Glutamatergic neuron (in vitro differentiated cells): ENCODE data around the gene NECTIN4. TPM values are rescaled to one million over a fixed set of nuclear protein-coding genes. Genes with fewer than 3 reads are reported as not detected.

Source experiments
- DNase-seq: peaks from one replicate; pipeline ENCODE4 v3.0.0; 2022
- H3K27ac Mint-ChIP-seq: one replicate; pipeline ENCODE4 v1.8.0; 2020; ENCODE audit warnings: mild to moderate bottlenecking, mixed read lengths, inconsistent platforms; ENCODE audit not compliant: unreplicated experiment
- H3K27me3 Mint-ChIP-seq: one replicate; pipeline ENCODE4 v1.8.0; 2020; ENCODE audit warnings: mild to moderate bottlenecking, moderate library complexity, mixed read lengths, inconsistent platforms; ENCODE audit not compliant: unreplicated experiment
- H3K36me3 Mint-ChIP-seq: one replicate; pipeline ENCODE4 v1.8.0; 2020; ENCODE audit warnings: mild to moderate bottlenecking, mixed read lengths, inconsistent platforms; ENCODE audit not compliant: unreplicated experiment
- H3K4me1 Mint-ChIP-seq: one replicate; pipeline ENCODE4 v1.8.0; 2020; ENCODE audit warnings: mild to moderate bottlenecking, low read depth, mixed read lengths, inconsistent platforms; ENCODE audit not compliant: unreplicated experiment
- H3K4me3 Mint-ChIP-seq: one replicate; pipeline ENCODE4 v1.8.0; 2020; ENCODE audit warnings: mild to moderate bottlenecking, mixed read lengths, inconsistent platforms; ENCODE audit not compliant: unreplicated experiment
- H3K9me3 Mint-ChIP-seq: one replicate; pipeline ENCODE4 v1.8.0; 2020; ENCODE audit warnings: mild to moderate bottlenecking, moderate library complexity, mixed read lengths, inconsistent platforms; ENCODE audit not compliant: unreplicated experiment
- total RNA-seq: library from RNA; stranded (reverse); fragmentation: NEBNext Ultra II Directional; extraction: Animal tissue kit (Norgen Biotek cat#: 25700); gene quantifications from one replicate; pipeline ENCODE4 v1.2.1, GENCODE V29; 2021; ENCODE audit not compliant: unreplicated experiment
- TF ChIP-seq, protein P1 (sequence below): fragments of 200-600 bp; sonication (generic); IDR thresholded peaks from one replicate; pipeline ENCODE4 v1.5.0; 2021; ENCODE audit not compliant: partially characterized antibody, unreplicated experiment

Gene NECTIN4
- total RNA-seq, 1 donor from 2014 or later = 0.39 TPM

- TF ChIP-seq, protein P1, sequence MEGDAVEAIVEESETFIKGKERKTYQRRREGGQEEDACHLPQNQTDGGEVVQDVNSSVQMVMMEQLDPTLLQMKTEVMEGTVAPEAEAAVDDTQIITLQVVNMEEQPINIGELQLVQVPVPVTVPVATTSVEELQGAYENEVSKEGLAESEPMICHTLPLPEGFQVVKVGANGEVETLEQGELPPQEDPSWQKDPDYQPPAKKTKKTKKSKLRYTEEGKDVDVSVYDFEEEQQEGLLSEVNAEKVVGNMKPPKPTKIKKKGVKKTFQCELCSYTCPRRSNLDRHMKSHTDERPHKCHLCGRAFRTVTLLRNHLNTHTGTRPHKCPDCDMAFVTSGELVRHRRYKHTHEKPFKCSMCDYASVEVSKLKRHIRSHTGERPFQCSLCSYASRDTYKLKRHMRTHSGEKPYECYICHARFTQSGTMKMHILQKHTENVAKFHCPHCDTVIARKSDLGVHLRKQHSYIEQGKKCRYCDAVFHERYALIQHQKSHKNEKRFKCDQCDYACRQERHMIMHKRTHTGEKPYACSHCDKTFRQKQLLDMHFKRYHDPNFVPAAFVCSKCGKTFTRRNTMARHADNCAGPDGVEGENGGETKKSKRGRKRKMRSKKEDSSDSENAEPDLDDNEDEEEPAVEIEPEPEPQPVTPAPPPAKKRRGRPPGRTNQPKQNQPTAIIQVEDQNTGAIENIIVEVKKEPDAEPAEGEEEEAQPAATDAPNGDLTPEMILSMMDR = no peak
- Mint-ChIP-seq H3K36me3 (peaks cover 5% of the 10 kb centered on the region), H3K4me1 (peaks cover 14% of the 10 kb centered on the region), H3K9me3 (peaks cover 16% of the 10 kb centered on the region), H3K4me3 (no peak overlapping the region), H3K27ac (no peak overlapping the region), H3K27me3 (peaks cover 24% of the 10 kb centered on the region)
- DNase-seq = no peak
Measured at GRCh38 chr1:161079436-161080110, 9.8 kb downstream of the NECTIN4 start.

- H3K4me3 Mint-ChIP-seq = no peak overlapping the region
- DNase-seq = no peak
- H3K36me3 Mint-ChIP-seq = peaks cover 5% of the 10 kb centered on the region
- H3K4me1 Mint-ChIP-seq = peaks cover 14% of the 10 kb centered on the region
- H3K27ac Mint-ChIP-seq = no peak overlapping the region
- TF ChIP-seq, protein P1 = no peak
- peaks cover 18% of the 10 kb centered on the region for H3K9me3 Mint-ChIP-seq
- peaks cover 18% of the 10 kb centered on the region for H3K27me3 Mint-ChIP-seq
Measured at GRCh38 chr1:161077426-161077825, 11.9 kb downstream of the NECTIN4 start.

DNA sequence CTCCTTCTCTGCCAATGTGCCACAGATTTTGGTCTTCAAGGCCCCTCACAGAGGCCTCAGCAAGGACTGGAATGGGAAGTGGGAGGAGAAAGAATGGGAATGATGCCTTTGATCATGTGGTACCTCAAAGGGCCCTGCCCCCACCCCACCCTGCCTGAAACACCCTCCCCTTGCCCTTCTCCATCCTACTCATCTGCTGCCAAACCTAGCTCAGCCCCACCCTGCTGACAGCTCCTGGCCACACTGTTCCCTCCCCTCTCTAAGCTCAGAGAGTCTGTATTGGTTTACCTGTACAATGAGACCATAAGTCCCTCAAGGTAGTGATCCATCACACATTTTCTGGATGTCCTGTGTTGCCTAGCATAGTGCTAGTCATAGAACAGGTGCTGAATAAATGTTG, 12.9 kb downstream of the NECTIN4 start:
- Mint-ChIP-seq H3K4me3 (no peak overlapping the region), H3K4me1 (peaks cover 14% of the 10 kb centered on the region), H3K9me3 (peaks cover 16% of the 10 kb centered on the region), H3K36me3 (peaks cover 5% of the 10 kb centered on the region), H3K27me3 (peaks cover 18% of the 10 kb centered on the region), H3K27ac (no peak overlapping the region)
- TF ChIP-seq, protein P1 = no peak
- DNase-seq = no peak

GRCh38 chr1:161074676-161075368, 14.5 kb downstream of the NECTIN4 start:
- Mint-ChIP-seq H3K4me3 (no peak overlapping the region), H3K27me3 (peaks cover 10% of the 10 kb centered on the region), H3K4me1 (no peaks in the 10 kb centered on the region), H3K27ac (no peak overlapping the region), H3K9me3 (peaks cover 7% of the 10 kb centered on the region), H3K36me3 (peaks cover 5% of the 10 kb centered on the region)
- TF ChIP-seq, protein P1 = no peak
- no peak for DNase-seq

GRCh38 chr1:161073474-161074121, 15.8 kb downstream of the NECTIN4 start:
- Mint-ChIP-seq H3K36me3 (no peaks in the 10 kb centered on the region), H3K27ac (no peak overlapping the region), H3K4me3 (no peak overlapping the region), H3K9me3 (peaks cover 2% of the 10 kb centered on the region), H3K27me3 (peaks cover 10% of the 10 kb centered on the region), H3K4me1 (no peaks in the 10 kb centered on the region)
- no peak for DNase-seq
- TF ChIP-seq, protein P1 = no peak
